ENCODE data around the gene EML1.

Gene EML1

GRCh38 chr14:99831903-99832685 is 38.9 kb downstream of the EML1 start:
- no peak for DNase-seq

DNA sequence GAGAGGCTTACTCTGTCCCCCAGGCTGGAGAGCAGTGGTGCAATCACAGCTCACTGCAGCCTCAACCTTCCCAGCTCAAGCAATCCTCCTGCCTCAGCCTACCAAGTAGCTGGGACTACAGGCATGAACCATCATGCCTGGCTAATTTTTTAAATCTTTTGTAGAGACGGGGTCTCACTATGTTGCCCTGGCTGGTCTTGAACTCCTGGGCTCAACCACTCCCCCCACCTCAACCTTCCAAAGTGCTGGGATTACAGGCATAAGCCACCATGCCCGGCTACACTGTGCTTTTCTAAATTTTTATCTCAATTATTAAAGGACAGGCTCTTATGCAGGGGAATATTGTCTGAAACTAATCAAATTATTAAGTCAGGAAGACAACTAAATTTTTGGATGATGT is 44.6 kb downstream of the EML1 start:
- DNase-seq, result no peak

- DNase-seq, result peak; percentile 11
These were observed 45.5 kb downstream of the EML1 start for GRCh38 chr14:99838639-99839134.

- DNase-seq, result no peak
These were observed 46.5 kb downstream of the EML1 start for GRCh38 chr14:99839696-99840095.

DNA sequence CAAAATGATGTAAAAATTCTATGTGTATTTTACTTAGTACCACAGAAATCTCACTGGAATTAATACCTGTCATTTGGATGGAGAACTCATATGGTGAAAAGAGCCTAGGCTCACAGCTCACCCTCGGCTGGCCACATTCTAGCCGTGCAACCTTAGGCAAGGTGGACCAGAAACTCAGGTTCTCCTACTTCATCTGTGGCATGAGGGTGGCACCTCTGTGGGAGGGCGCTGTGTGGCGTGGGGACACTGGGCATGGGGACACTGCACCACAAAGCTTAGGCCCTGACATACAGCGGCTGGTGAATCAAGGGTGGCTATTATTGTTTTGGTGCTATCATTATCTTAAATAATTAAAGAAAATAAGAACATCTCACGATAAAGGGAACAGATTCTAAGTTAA is 47.1 kb downstream of the EML1 start:
- DNase-seq, result no peak

DNA sequence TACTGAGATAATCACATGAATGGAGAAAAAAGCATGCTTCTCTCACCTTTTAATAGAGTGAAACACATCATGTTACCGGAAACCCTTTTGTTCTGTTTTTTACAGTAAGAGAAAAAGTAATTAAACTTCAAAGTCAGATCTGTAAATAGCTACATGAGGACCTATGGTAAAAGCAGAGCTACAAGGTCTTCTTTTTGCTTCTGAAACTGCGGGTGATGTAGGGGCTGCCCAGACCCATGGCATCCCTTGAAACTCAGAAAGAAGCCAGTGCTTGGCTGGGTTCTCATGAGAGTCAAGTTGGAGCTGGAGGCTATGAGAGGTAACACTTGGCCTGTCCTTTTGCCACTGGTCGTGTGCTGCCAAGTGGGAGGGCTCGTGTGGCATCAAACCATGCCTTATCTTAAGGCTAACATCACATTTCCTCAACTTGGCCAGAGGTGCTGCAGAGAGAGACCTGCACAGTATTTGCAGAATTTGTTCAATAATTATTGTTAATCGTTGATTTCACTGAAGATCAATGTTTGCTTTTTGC is 47.6 kb downstream of the EML1 start:
- no peak for DNase-seq

GRCh38 chr14:99841436-99842071 is 48.3 kb downstream of the EML1 start:
- no peak for DNase-seq

- DNase-seq, result no peak
These were observed 48.9 kb downstream of the EML1 start for GRCh38 chr14:99842141-99842540.

DNA sequence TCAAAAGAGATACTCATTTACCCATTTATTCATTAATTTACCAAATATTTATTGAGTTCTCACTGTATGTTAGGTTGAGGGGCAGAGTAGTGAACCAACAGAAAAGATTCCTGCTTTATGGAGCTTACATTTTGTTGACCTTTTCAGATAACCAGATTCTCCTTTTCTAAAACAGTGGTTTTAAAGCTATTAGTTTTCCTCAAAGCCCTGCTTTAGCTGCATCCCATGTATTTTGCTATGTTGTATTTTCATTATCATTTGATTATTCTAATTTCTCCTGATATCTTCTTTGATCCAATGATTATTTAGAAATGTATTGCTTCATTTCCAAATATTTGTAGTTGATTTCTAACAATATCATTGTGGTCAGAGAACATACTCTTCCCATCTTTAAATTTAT is 53.6 kb downstream of the EML1 start:
- DNase-seq, result no peak

GRCh38 chr14:99850709-99851108 is 57.5 kb downstream of the EML1 start:
- DNase-seq, result no peak

DNA sequence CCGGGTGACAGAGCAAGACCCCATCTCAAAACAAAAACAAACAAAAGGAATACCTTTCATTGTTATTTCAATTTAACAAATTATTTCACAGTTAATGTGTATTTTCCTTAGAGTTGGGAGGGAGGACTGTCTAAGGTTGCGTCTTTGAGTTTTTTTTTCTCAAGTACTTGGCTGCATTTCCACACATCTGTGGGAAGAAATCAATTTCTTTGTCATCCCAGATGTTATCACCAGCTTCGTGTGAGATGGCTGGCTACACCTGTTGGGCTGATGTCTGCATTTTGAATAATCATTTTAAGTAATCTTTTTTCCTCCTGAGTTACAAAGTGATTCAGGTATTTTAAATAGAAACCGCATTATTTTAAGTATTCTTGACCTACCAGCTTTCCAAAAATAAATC is 59.4 kb downstream of the EML1 start:
- no peak for DNase-seq

GRCh38 chr14:99853206-99853605 is 60.0 kb downstream of the EML1 start:
- DNase-seq, result no peak

DNA sequence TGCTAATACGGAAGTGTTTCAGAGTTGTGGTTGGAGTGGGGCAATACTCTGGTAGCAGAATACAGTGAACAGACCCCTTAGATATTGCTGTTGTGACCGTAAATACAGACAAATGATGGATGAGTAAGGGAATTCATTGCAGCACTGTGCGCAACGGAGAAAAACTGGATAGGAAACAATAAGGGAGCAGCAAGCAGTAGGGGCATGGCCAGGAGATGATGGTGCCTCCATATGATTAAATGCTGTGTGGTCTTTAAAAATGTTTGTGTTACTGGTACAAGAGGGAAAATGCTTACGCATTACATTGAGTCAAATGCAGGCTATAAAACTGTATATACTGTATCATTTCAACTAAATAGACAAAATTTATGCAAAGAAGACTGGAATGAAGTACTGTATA is 61.6 kb downstream of the EML1 start:
- no peak for DNase-seq

DNA sequence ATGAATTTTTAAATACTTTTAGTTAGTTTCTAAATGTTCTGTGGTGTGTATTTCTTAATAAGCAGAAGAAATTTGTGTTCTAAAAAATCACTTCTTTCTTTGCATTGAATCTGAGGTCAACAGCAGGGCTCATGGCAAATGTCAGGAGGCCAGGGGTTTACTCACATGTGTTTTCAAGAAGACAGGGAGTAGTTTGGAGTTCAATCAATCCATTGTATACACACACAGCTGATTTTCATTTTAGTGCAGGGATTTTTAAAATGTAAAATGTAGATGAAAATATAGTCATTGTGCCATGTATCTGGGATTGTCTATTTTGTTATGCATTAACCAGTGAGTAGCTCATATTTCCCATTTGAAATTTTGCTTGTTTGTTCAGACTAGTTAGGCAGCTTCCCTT is 62.1 kb downstream of the EML1 start:
- no peak for DNase-seq

DNA sequence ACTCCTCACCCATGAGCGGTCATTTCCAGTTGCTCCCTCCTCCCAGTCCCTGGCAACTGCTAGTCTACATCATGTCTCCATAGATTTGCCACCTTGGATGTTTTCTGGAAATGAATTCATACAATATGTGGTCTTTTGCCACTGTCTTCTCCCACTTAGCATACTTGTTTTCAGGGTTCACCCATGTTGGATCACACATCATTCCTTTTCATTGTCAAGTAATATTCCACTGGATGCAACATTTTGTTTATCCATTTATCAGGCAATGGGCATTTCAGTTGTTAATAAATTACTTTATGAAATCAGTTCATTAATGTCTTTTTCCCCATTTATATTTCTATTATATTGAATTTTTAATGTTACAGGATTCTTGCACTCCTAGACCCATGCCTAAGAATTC is 64.3 kb downstream of the EML1 start:
- no peak for DNase-seq

DNA sequence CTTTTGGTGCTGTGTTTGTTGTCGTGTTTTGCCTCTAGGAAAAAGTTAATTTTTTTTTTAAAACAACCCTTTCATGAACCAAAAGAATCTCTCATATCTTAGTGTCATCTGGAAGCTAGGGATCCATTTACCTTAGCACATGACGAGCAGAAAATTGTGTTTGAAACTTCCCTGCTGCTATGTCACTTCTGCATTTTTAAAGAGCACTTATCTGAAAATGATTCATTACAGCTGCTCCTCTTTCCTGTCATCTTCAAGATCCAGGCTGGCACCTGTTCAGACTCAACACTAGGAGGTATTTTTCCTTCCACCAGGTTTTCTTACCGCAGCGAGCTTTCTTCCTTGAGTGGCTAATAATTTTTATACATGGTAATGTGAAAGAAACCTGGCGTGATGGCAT is 67.0 kb downstream of the EML1 start:
- DNase-seq, result no peak

DNA sequence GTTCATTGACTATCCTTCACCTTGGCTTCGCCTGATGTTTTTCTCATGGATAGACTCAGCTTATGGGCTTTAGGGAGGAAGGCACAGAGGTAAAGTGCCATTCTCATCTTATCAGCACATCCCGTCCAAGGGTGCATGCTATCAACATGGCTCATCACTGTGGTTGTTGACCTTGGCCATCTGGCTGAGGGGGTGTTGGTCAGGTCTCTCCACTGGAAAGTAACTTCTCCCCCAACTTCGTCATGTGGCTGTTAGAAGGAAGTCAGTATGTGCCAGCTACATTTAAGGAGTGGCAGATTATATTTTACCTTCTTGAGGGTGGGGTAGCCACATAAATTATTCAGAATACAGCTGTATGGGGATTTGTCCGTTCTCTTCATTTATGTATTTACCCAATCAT is 68.9 kb downstream of the EML1 start:
- DNase-seq, result peak; percentile 37

- DNase-seq, result no peak
These were observed 69.8 kb downstream of the EML1 start for GRCh38 chr14:99863059-99863458.

DNA sequence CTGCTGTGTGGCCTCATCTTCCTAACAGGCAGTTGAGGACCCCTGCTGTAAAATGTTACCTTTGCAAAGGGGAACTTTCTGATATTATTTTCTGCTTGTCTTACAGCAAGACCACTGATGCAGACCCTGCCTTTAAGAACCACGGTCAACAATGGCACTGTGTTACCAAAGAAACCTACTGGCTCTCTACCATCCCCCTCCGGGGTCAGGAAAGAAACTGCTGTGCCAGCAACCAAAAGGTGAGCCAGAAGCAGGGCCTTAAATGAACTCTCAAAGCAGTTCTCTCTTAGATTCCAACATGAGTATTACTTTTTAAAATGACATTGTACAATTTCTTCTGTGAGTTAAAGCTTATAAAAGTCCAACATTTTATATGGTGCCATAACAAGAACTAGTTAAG is 72.2 kb downstream of the EML1 start:
- DNase-seq, result no peak

GRCh38 chr14:99870617-99871016 is 77.4 kb downstream of the EML1 start:
- no peak for DNase-seq

DNA sequence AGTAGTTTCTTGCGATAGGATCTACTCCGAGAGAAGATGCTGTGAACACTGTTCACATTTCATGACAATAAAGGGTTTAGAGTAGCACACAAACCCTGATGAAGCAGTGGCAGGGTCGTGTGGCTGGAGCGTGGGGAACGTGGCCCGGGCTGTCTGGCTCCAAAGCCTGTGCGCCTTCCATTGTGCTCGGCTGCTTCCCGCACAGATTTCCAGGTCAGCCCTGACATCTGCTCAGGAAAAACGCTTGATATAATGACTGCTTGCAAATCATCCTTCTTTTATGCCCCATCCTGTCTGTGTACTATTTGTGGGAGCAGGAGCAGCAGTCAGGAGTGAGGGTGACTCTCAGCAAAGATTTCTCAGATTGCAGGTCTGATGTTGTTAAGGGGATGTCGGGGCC is 78.6 kb downstream of the EML1 start:
- DNase-seq, result no peak

GRCh38 chr14:99872786-99873440 is 79.7 kb downstream of the EML1 start:
- no peak for DNase-seq

DNA sequence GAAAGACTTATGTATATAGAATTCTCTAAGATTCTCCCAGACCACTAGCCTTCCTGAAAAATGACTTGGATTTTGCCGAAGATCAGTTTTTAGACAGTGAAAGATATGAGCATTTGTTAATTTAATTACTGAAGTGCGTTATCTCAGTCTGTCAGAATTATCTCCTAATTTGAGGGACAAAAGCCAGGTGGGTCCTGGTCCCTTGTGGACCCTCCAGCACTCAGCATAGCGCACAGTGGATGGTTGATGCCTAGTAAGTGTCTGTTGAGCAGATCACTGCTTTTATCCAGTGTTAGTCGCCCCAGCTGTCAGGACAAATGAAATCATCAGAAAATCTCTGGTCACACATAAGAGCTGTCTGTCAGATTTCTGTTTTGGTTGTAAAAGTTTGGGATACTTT is 80.4 kb downstream of the EML1 start:
- no peak for DNase-seq

DNA sequence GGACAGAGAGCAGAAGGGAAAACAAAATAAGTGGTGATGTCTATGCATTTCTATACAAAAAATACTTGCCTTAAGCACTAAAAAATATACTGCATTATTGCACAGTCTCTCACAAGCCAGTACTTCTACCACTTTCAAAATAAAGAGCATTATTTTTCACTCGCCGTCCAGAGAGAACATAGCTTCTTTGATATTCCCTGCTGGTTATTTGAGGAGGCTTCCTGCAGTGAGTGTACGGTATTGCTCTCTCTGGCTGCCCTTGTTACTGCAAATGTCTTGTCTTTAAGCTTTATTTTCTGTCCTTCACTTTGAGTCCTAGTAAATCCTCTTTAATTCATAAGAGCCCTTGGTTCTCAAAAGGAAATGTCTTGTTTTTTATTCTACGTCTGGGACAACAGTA is 81.1 kb downstream of the EML1 start:
- no peak for DNase-seq

All from kidney glomerular epithelial cell (primary cell).